G401 (cell line): Measurements from ENCODE around the gene C20orf202. TPM values are rescaled to one million over a fixed set of nuclear protein-coding genes. Genes with fewer than 3 reads are reported as not detected.
"Not testable (repeated sequence)": the region's sequence is repeated elsewhere in the genome, so short reads cannot be mapped to it uniquely, and the experiment has no call there.

Experiments used
- DNase-seq: peaks from one replicate; pipeline ENCODE4 v3.0.0-alpha.2; 2015; ENCODE audit warnings: low spot score
- in situ Hi-C: cut with HindIII; loops from 2 replicates; pipeline ENCODE4 v1.10.0; 2016; ENCODE audit warnings: low sequenced_read_pairs, mixed read lengths
- total RNA-seq: library from RNA; depleted of rRNA; stranded (reverse); fragments of >200 nt; shearing (Covaris generic); gene quantifications from 2 replicates; pipeline ENCODE4 v1.2.3, GENCODE V29; 2014; rRNA removed

C20orf202 gene
- total RNA-seq, 1 experiment from 2014 or later, result not detected

DNA sequence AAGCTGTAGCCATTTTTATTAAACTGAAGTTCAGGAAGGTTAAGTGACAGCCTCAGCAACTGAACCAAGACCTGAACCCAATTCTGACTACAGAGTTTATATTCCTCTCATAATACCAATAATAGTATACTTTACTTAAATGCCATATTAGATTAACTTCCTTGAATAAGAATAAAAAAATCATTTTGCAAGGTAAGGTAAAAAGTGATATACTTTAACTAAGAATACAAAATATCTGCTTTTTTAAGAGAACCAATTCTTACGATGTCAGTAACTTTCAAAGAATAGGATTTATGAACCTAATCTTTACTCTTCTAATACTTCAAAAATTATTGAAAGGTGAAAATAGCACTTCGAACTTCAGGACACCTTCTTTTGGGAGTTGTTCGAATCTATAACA, 26.3 kb downstream of the C20orf202 start:
- DNase-seq, result no peak
- in situ Hi-C loops, result no loop called here

GRCh38 chr20:1232286-1233111, 29.2 kb downstream of the C20orf202 start:
- no peak for DNase-seq
- in situ Hi-C loops, result no loop called here

- DNase-seq, result no peak
- in situ Hi-C loops, result no loop called here
These were observed 37.3 kb downstream of the C20orf202 start for GRCh38 chr20:1240549-1240948.

- in situ Hi-C loops, result no loop called here
- DNase-seq, result no peak
These were observed 38.2 kb downstream of the C20orf202 start for GRCh38 chr20:1241456-1241855.

DNA sequence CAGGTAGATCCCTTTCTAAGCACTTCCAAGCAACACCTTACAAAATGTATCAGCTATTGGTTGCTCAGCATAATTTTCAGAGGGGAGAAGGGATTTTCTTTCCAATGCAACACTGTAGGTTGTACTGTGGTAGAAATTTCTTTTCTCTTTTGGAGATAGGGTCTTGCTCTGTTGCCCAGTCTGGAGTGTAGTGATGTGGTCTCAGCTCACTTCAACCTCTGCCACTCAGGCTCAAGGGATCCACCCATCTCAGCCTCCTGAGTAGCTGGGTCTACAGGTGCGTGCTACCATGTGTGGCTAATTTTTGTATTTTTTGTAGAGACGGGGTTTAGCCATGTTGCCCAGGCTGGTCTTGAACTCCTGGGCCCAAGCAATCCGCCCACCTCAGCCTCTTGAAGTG, 38.8 kb downstream of the C20orf202 start:
- in situ Hi-C loops, result no loop called here
- DNase-seq, result no peak

DNA sequence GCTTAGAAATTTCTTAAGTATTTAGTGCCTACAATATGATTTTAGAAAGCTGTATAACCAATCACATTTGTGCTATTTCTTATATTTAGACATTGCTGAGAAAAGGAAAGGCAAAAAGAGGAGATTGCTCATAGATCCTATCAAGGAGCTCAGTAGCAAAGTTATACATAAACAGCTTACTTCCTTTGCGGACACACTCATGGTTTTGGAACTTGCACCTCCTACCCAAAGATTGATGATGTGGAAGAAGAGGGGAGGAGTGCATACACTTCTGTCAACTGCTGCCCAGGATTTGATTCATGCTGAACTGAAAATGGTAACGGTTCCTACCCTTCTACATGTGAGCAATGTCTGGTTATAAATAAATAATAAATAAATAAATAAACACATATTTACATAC, 39.3 kb downstream of the C20orf202 start:
- in situ Hi-C loops, result no loop called here
- DNase-seq, result no peak

- in situ Hi-C loops, result no loop called here
- DNase-seq, result no peak
These were observed 42.3 kb downstream of the C20orf202 start for GRCh38 chr20:1245578-1245977.

- no peak for DNase-seq
- in situ Hi-C loops, result no loop called here
These were observed 44.4 kb downstream of the C20orf202 start for GRCh38 chr20:1247689-1248088.

DNA sequence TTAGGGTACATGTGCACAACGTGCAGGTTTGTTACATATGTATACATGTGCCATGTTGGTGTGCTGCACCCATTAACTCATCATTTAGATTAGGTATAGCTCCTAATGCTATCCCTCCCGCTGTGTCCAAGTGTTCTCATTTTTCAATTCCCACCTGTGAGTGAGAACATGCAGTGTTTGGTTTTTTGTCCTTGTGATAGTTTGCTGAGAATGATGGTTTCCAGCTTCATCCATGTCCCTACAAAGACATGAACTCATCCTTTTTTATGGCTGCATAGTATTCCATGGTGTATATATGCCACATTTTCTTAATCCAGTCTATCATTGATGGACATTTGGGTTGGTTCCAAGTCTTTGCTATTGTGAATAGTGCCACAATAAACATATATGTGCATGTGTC, 47.0 kb downstream of the C20orf202 start:
- DNase-seq, in situ Hi-C loops: not testable (repeated sequence)

GRCh38 chr20:1252416-1252815, 49.2 kb downstream of the C20orf202 start:
- in situ Hi-C loops, result no loop called here
- no peak for DNase-seq

DNA sequence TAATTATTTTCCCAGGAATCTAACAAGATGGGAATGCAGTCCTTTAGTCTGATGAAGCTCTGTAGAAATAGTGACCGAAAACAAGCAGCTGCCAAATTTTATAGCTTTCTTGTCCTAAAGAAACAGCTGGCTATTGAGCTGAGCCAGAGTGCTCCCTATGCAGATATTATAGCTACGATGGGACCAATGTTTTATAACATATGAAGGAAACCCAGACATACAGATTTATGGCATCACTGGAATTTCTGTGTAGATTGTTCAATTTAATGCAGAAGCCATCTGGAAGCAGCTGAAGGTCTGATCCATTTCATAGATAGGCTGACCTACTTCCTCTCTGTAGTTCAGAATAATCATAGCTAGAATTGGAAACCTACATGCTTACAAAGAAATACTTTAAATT, 51.0 kb downstream of the C20orf202 start:
- no peak for DNase-seq
- in situ Hi-C loops, result no loop called here

- DNase-seq, result no peak
- in situ Hi-C loops, result no loop called here
These were observed 52.4 kb downstream of the C20orf202 start for GRCh38 chr20:1255675-1256074.

Other genes with a start within 250 kb of the C20orf202 start
- not detected in 2 replicates for gene RSPO4, start 201.1 kb upstream of the C20orf202 start, total RNA-seq
- 84.9 and 95.9 TPM in 2 replicates for gene PSMF1, start 84.9 kb upstream of the C20orf202 start, total RNA-seq
- gene TMEM74B, start 18.5 kb upstream of the C20orf202 start, total RNA-seq, result 1.2 TPM in 1 of 2 replicates, not detected in the other
- not detected in 2 replicates for gene RAD21L1, start 22.6 kb downstream of the C20orf202 start, total RNA-seq
- 1.7 and 2.4 TPM in 2 replicates for gene SNPH, start 62.8 kb downstream of the C20orf202 start, total RNA-seq
- gene SDCBP2, start 125.7 kb downstream of the C20orf202 start, total RNA-seq, result 0.49 and 2.0 TPM in 2 replicates
- 158 and 170 TPM in 2 replicates for gene FKBP1A, start 189.6 kb downstream of the C20orf202 start, total RNA-seq